Occipital lobe (tissue), 2 donors: ENCODE measurements around the gene CACNA1C. TPM values are rescaled to one million over a fixed set of nuclear protein-coding genes. Genes with fewer than 3 reads are reported as not detected.
A peak's percentile ranks its signal among the peaks of the same experiment; 100 is the strongest.

Source experiments
- DNase-seq: peaks from one replicate; lab custom pipeline; 2025; lab: John Stamatoyannopoulos, UW
- total RNA-seq: library from RNA; depleted of rRNA; stranded (reverse); fragments of >200 nt; gene quantifications from one replicate; pipeline ENCODE4 v1.2.3, GENCODE V29; 2014

CACNA1C gene
- total RNA-seq, 1 donor from 2014 or later, result 21.4 TPM

DNA sequence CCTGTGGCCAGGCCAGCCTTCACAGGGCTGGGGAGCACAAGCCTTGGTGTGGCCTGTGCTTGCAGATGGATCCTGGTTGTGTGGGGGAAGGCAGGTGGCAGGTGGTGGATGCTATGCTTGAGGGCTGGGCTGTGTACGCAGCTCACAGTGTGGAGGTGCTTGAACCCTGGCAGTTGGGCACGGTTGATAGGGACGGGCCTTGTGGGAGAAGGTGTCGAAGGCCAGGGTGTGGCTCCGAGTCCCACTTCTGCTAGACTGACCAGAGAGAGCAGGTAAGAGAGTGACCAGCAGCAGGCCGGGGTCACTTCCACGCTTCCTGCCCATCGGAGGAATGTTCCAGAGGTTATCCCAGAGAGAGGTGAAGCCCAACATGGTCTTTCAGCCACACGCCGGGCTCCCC, 85.5 kb downstream of the CACNA1C start:
- DNase-seq, result no peak

DNA sequence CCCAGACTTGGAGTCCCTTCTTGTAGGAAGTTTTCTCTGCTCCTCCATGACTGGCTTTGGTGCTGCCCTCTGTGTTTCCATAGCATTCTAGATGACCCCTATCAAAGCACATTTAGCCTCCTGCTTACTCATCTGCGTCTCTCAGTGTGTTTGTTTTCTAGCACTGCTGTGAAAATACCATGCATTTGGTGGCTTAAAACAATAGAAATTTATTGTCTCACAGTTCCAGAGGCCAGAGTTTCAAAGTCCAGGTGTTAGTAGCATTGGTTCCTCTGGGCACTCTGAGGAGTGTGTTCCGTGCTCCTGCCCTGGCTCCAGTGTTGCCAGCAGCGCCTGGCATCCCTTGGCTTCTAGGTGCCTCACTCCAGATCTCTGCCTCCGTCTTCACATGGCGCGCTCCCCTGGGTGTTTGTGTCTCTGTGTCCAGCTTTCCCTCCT, 86.1 kb downstream of the CACNA1C start:
- DNase-seq, result no peak

DNA sequence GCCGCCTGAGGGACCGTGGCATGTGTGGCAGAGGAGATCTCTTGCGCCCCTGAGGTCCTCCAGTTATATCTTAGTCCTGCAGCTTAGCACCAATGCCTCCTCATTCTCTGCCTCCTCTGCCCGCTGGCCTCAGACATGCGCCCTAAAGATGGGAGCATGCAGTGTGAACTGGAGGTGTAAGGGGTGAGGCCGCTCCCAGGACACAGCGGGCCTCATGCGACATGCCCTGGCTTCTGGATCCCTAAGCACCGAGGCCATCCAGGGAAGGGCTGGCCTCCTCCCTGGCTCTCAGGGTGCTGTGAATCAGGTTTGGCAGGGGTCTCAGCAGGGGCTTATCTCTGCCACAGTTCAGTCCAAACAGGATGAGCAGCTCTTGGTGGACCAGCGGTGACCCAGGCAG, 86.9 kb downstream of the CACNA1C start:
- no peak for DNase-seq

DNA sequence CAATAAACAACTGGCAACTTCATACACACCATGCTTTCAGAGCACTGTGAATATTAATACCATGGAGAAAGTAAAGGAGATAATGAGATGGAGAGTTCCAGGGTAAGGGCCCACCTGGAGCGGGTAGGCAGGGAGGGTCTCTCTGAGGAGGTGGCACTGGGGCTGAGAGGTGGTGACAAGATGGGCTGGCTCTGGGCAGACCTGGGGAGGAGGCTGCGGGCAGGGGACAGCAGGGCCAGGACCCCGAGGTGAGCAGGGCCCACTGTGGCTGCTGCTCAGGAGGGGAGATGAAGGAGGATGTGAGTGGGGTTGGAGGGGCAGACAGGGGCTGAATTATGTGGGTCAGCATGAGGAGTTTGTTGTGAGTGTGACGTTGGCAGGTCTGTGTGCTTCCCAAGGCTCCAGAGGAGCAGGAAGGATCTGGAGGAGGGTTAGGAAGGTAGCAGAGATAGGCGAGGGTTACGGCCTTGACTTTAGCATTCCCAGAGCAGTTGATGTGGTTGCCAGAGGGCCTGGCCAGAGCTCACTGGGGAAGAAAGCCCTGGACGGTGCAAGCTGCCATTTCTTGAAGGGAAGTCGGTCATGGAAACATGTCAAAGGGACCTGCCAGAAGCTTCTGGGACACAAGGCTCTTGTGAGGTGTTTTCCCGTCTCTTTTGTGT, 88.2 kb downstream of the CACNA1C start:
- no peak for DNase-seq

DNA sequence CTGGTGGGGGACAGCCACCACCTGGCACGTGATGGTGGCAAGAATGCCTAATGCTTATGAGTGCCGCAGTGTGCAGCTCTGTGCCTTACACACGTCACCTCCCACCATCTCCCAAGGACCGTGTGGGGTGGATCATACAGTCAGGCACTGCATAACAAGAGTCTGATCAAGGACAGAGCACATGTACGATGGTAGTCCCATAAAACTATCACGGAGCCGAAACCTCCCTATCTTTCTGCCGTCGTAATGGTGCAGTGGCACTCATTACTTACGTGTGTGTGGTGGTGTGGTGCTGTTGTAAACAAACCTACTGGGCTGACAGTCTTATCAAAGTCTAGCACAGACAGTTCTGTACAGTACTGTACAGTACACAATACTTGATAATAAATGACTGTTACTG, 89.3 kb downstream of the CACNA1C start:
- no peak for DNase-seq

DNA sequence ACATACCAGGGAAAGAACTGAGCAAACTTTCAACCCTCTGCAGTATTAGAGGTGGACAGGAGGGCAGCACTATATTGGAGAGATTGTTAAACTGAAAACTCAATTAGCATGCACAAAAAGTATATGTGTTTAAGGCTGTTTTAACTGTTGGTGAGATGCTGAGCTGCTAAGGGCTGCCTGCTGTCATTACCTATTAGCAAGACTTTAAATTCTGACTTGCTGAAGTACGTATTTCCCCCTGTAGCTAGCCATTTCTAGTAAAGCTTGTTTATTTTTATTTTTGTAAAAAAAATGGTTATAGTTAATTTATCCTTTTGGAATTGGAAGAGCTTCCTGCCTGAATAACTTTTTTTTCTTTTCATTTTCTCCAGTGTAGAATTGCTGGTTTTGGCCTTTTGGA, 92.2 kb downstream of the CACNA1C start:
- no peak for DNase-seq

DNA sequence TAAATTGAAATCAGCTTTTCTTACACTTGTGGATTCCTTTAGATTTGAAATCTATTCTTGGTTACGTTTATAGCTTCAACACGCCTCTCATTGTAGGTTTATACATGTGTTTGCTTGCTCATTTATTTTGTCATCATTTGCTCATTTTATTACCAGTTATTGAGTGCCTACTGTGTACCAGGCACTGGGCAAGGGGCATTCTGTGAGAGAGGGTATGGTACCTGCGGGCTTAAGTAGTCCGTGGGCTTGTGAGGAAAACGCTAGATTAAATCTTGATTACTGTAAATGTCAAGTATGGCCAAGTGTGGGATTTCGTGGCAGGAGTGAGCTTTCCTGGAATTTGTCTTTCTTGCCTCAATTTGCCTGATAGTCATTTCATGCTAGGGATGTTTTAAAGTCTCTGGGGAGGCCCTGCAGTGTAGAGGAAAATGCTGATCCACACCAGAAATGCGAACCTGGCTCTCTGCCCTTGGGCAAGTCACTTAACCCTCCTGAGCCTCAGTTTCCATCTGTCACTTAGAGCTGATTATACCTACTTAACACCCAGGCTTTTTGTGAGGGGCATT, 92.7 kb downstream of the CACNA1C start:
- DNase-seq, result no peak

DNA sequence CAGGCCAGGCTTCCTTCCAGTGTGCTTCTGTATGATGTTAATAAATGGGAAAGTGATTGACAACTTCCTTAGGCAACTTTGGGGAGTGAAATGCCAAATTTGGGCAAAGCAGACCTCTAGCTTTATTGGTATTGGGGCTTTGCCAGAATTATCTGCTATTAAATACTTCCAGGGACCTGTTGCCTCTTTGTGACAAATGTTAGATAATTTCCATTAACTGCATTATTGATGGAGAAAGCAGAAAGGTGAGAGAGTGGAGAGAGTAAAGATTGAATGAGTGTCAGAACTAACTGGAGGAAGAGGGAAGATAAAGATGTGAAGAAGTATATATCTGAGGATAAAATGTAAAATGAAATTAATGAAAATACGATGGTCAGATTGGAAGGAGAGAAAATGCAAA, 94.5 kb downstream of the CACNA1C start:
- no peak for DNase-seq

DNA sequence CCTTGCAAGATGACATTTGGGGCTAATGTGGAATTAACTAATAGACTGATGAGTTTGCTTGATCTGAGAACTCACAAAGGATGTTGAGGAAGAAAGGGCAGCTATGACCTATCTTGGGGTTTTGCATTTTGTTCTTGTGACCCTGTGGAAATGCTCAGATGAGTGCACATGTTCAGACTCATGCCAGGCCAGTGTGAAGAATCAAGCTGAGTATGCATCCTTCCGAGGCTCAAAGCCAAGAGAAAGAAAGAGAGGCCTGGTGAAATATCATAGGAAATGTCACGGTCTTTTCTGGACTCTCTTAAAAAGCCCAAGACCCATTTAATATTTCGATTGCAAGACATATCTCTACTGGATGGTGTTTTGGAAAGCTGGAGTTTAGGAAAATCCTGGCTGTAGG, 96.3 kb downstream of the CACNA1C start:
- no peak for DNase-seq

DNA sequence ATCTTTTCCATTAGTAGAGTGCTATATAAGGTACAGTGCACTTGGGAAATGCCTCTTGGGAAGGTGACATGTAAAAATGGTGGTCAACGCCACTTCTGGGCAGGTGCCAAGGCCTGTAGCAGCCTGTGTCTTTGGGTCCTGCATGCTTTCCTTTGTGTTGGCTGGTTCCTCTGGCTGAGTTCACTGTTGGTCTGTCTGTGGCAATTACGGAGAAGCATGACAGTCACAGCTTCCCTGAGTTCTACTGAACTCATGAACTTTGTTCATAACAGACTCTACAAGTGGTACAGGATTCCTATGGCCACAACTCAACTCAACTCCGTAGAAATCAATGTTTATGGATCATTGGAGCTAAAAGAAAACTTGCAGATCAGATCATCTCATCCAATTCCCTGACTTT, 98.0 kb downstream of the CACNA1C start:
- no peak for DNase-seq

DNA sequence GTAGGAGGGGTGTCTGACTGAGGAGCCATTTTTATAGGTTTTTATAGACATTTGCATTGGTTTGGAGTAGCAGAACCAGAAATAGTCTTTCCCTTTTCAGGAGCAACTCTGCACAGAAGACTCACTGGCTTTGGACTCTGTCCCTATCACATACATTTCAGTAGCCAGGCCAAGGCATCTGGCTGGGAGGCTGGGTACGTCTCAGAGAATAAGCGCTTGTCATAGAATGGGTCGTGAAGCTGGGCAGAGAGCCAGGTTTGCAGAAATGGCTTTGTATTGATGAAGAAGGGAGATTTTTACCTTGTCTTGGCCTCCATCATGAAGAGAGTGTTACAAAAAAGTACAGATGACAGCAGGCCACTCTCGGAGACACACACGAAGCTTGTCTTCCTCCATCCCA, 98.6 kb downstream of the CACNA1C start:
- no peak for DNase-seq

DNA sequence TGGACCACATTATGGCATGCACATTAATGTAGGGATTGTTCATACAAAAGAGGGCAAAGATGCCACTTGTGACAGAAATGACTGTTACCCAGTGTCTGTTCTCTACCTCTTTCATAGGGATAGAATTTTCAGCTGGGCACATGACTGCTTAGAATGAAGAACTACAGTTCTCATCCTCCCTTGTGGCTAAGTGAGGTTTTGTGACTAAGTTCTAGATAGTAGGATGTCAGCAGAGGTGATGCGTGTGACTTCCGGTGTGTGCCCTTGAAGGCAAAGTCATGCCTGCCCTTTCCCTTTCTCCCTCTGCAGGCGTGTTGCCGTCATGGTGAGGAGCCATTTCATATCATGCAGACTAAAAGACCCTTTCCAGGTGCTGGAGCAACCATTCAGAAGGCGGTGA, 99.3 kb downstream of the CACNA1C start:
- no peak for DNase-seq

DNA sequence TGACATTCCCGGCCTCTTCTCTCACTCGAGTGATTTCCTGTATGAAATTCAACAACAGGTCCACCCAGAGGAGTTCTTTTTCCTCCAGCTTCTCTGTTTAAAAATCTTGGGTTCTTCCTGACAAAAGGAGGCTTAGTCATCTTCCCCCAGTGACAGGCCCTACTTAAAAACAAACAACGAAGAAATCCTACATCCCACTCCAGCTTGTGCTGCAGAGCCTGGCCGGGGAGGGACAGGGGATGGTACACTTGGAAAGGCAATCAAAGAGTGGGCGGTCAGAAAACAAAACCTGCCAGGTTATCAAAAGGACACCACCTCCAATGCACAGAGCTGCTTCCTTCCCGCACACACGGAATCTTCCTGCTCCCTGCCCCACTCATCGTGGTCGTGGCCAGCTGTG, 101.3 kb downstream of the CACNA1C start:
- DNase-seq, result peak; percentile 20

DNA sequence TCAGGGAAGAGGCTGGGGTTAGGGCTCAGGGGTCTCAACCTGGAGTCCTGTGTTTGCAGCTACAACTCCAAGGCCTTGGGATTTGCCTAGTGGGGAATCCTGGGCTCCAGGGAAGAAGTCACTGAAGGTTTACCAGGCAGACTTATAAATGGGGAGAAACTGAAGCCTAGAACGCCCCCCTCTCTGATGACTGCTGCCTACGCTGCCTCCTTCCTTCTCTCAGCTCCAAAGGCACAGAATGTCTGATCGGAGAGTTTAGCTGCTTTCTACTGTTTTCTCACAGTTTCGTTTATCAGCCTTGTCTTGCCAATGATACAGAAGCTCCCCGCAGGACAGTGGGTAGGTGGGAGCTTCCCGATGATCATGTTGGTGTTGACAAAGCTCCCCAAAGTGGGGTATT, 101.7 kb downstream of the CACNA1C start:
- DNase-seq, result no peak

DNA sequence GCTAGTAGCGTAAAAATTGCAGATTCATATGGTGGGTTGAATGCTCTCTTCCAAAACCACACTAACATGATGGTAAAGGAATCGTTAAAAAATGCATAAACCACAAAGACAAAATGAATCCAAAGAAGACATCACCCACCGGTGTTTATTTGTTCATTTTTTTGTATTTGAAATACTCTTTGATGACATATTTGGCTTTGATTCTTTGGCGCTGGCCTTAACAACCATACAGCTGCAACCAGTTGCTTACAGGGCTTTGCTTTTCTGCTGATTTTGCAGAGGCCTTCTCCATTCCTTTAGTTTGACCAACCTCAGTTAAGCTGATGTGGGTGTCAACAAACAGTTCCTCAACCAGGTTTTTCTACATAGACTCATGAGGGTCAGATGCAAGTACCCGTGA, 103.5 kb downstream of the CACNA1C start:
- no peak for DNase-seq

DNA sequence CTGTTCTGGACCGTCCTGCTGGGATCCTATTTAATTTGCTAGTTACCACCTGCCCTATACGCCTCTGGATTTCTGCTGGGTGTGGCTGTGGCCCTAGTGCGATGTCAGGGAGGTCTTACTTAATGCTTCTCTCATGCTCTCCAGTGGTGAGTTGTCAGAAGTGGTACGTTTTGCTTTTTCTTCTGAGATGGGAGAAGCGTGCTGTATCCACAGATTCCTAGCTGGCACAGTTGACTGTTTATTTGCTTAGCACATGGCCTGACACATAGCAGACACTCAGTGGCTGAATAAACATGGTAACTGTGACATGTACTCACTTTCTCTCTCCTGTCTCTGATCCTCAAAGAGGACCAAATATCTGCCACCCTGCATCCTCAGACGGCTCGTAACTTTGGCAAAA, 107.3 kb downstream of the CACNA1C start:
- DNase-seq, result no peak

DNA sequence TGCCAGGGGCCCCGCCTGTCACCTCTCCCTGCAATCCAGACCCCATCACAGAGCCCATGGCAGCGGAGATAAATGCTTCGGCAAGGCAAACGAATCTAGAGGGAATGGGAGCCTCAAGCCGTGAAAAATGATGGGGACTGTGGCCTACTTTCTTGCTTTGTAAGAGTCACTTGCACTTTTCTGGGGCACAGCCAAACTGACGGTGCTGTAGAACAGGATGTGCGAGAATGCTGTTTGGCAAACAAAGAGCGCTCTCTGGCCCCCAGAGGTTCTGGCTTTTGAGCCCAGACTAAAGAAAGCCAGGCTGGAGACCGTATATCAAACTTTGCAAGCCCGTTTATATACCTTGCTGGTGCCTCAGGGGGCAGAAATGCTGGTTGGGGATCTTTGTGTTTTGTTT, 108.7 kb downstream of the CACNA1C start:
- DNase-seq, result peak; percentile 23

DNA sequence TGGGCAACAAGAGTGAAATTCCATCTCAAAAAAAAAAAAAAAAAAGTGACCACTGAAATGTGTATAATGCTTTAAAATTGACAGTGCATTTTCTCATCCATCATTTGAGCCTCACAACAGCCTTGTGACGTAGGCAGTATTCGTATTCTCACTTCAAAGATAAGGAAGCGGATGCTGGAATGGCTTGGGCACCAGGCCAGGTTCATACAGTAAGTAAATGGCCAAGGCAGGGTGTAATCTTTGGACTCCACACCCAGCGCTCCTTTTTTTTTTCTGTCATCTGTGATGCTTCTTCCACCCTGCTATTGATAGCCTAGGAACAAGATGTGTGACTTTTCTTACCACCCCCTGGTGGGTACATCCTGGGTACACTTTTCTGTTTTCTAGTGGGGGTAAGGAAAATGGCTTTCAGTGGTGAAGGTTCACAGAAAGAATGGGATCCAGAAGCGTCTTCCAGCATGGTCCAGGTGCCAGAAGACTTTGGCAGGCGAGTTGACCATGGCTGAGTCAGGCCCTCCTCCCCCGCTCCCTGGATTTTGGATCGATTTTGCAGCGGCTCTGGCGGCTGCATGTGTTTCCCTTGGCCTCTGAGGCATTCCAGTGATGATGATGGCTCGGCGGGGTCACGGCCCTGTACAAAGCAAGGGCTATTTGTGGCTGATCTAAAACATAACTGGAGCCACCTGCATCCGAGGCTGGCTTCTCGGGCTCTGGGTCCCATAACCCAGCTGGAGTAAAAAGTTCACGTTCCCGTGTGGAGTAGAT, 110.6 kb downstream of the CACNA1C start:
- no peak for DNase-seq

DNA sequence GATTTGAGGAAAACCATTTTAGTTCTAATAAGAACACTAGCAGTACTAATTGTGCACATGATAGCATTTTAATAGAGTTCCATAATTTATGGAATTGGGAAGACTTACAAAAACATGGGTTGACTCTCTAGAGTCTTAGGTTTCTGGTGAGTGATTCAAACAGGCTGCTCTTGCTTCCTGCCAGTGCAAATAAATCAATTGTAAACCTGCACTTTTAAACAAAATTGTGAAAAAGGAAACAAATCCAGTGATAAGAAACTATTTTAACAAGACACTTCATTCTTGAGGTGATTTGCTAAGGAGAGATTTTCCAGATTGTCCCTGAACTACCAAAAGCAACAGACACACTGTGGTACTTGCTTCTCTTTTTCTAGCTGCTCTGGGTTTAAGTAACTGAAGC, 112.2 kb downstream of the CACNA1C start:
- no peak for DNase-seq

DNA sequence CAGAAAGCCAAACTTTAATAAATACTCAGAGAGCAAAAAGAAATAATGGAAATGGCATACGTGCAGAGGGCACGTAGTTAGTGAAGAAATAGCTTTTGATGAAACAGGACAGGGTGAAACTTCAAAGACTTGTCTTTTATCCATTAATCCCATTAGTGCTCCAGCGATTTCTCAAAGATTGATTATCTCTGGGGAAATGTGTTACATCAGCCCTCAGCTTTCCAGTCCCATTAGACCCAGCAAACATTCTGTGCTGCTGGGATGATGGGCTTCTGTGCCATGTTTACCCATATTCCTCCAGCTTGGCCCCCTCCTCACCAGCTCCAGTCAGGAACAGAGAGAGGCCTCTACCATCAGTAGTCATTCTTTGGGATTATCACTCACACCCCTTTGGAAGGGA, 113.1 kb downstream of the CACNA1C start:
- DNase-seq, result no peak

DNA sequence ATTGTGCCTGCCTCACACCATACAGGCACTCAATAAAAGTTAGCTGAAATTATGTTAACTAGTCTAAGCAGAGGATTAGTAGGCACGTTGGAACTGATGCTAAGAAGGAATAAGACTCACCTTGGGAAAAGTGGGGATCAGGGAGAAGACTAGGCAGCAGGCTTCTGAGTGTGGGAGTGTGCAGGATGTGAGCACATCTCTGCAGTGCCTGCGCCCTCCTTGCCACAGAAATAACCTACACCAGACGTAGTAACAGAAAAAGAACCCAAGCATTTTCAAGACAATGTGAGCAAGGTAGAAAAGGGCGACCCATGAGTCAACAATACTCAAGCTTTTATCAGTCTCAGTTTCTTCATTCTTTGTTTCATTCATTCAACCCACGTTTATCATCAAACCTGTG, 113.9 kb downstream of the CACNA1C start:
- DNase-seq, result no peak

DNA sequence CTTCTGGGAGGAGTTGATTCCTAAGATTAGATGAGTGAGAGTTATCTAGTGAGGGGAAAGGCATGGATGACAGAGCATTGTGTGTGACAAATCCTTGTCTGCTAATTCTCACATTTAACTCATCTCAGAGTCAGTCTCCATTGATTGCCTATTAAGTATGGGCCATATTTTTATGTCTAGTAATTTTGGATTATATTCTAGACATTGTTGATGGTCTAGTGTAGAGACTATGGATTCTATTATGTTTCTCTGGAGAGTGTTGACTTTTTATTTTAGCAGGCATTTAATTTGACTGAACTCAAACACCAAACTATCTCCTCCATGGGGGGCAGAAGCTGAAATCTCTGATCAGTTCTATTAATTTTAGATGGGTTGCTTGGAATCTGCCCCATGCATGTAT, 114.4 kb downstream of the CACNA1C start:
- DNase-seq, result no peak

DNA sequence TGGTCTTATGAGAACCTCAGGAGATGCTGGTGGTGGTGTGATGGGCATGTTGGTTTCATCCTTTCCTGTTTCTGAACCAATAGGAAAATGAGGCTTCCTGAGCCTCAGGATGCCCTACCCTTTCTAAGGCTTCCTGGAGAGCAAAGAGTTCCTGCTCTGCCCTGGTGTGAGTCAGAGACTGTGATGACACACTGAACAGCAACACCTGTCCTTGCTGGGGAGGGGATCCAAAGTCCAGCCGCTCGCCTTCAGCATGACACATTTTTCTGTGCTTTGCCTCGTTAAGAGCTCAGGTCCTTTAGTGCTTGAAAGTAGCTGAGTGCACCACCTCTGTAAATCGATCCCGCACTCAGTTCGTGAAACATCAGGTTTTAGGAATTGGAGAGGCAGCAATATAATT, 116.0 kb downstream of the CACNA1C start:
- no peak for DNase-seq
